Endothelial cell of umbilical vein (primary cell): ENCODE measurements around the gene ACO2. TPM values are rescaled to one million over a fixed set of nuclear protein-coding genes. Genes with fewer than 3 reads are reported as not detected.

ENCODE experiments used
- BruUV-seq: library from RNA; stranded (reverse); fragments of 400-500 nt; replicated peaks from 2 replicates; lab custom pipeline; 2021; lab: Mats Ljungman, UMichigan
- CTCF ChIA-PET: fragments of 300-600, 350-600 bp; sonication (Branson Sonifier 250); formaldehyde crosslinking; loops from one replicate; lab custom pipeline; 2021; ENCODE audit warnings: antibody characterized with exemption, inconsistent platforms; lab: Charles Lee
- POLR2A ChIA-PET: fragments of 300-600, 350-600 bp; sonication (Branson Sonifier 250); formaldehyde crosslinking; loops from one replicate; lab custom pipeline; 2021; ENCODE audit warnings: antibody characterized with exemption, inconsistent platforms; lab: Charles Lee
- DNase-seq: peaks from one replicate; pipeline ENCODE4 v3.0.0-alpha.2; 2011; ENCODE audit warnings: low read depth, low spot score
- FAIRE-seq: peaks from 2 replicates; lab custom pipeline; 2011; peaks lifted over from hg19 to GRCh38; lab: Jason Lieb, UNC
- H2AFZ ChIP-seq: 2 replicates; pipeline ENCODE4 v1.6.0; 2012; ENCODE audit warnings: low read depth, low read length, control low read depth, inconsistent platforms
- H3K27ac ChIP-seq: 2 replicates; pipeline ENCODE4 v1.5.1; 2011; ENCODE audit warnings: low read depth, mild to moderate bottlenecking, control low read depth, low read length, moderate library complexity; ENCODE audit not compliant: insufficient read depth
- H3K27me3 ChIP-seq, 2 experiments: 2 replicates each; pipeline versions ENCODE4 v1.6.0 to v1.6.1; 2011; ENCODE audit warnings: low read length in 2 of 2, mixed read lengths in 1 of 2; ENCODE audit not compliant: control insufficient read depth in 2 of 2, insufficient read depth in 2 of 2
- H3K36me3 ChIP-seq, 2 experiments: 2 replicates in 1 of 2; 3 replicates in 1 of 2; pipeline ENCODE4 v1.5.1; 2011; ENCODE audit warnings: low read length in 2 of 2, mild to moderate bottlenecking in 1 of 2, moderate library complexity in 1 of 2; ENCODE audit not compliant: control insufficient read depth in 2 of 2, insufficient read depth in 2 of 2; ENCODE audit errors: extremely low read depth in 1 of 2
- H3K4me1 ChIP-seq: 3 replicates; pipeline ENCODE4 v1.5.1; 2011; ENCODE audit warnings: mild to moderate bottlenecking, low read length; ENCODE audit not compliant: control insufficient read depth, insufficient read depth; ENCODE audit errors: extremely low read depth
- H3K4me2 ChIP-seq: 2 replicates; pipeline ENCODE4 v1.6.1; 2011; ENCODE audit warnings: low read length, control low read depth, mixed read lengths; ENCODE audit not compliant: insufficient read depth
- H3K4me3 ChIP-seq, 3 experiments: fragments of 200-600 bp in 1 of 3; sonication (generic), shearing (Covaris generic) in 1 of 3; replicated peaks in 1 of 3; 2 replicates each; pipeline ENCODE4 v1.5.1; 2011 to 2016; ENCODE audit warnings: control low read depth in 3 of 3, low read length in 3 of 3, mild to moderate bottlenecking in 2 of 3, inconsistent platforms in 1 of 3, low read depth in 1 of 3, moderate library complexity in 1 of 3; ENCODE audit not compliant: insufficient read depth in 1 of 3
- H3K79me2 ChIP-seq: 2 replicates; pipeline ENCODE4 v1.6.0; 2012; ENCODE audit warnings: low read length, inconsistent platforms; ENCODE audit not compliant: control insufficient read depth, insufficient read depth
- H3K9ac ChIP-seq: replicated peaks from 2 replicates; pipeline ENCODE3; 2011; ENCODE audit warnings: low read length, control low read depth; ENCODE audit not compliant: insufficient read depth; ENCODE audit errors: extremely low read depth
- H3K9me1 ChIP-seq: replicated peaks from 3 replicates; pipeline ENCODE4 v1.6.0; 2011; ENCODE audit warnings: mild to moderate bottlenecking, low read length; ENCODE audit not compliant: control insufficient read depth, insufficient read depth; ENCODE audit errors: extremely low read depth
- H3K9me3 ChIP-seq: replicated peaks from 2 replicates; pipeline ENCODE4 v1.5.1; 2012; ENCODE audit warnings: low read length, inconsistent platforms; ENCODE audit not compliant: control insufficient read depth, insufficient read depth
- H4K20me1 ChIP-seq: replicated peaks from 2 replicates; pipeline ENCODE3; 2011; ENCODE audit warnings: mild to moderate bottlenecking, low read length; ENCODE audit not compliant: control insufficient read depth, insufficient read depth; ENCODE audit errors: extremely low read depth
- CTCF ChIP-seq, 2 donors: IDR thresholded peaks; 1 replicate in 1 of 2; 2 replicates in 1 of 2; pipeline ENCODE4 v1.5.1; 2011; ENCODE audit warnings: low read length in 2 of 2, mild to moderate bottlenecking in 2 of 2, moderate library complexity in 2 of 2, control low read depth in 1 of 2, inconsistent platforms in 1 of 2, low read depth in 1 of 2; ENCODE audit not compliant: insufficient read depth in 1 of 2; ENCODE audit errors: extremely low read depth in 1 of 2
- EZH2 ChIP-seq: IDR thresholded peaks from 2 replicates; pipeline ENCODE4 v1.6.1; 2012; ENCODE audit warnings: borderline replicate concordance, low read depth, mild to moderate bottlenecking, moderate library complexity, low read length, inconsistent platforms; ENCODE audit not compliant: severe bottlenecking
- FOS ChIP-seq: IDR thresholded peaks from 2 replicates; pipeline ENCODE4 v1.6.1; 2011; ENCODE audit warnings: mild to moderate bottlenecking, low read length, moderate library complexity, borderline replicate concordance; ENCODE audit not compliant: insufficient read depth
- GATA2 ChIP-seq: IDR thresholded peaks from 2 replicates; pipeline ENCODE4 v1.7.0; 2011; ENCODE audit warnings: low read depth, mild to moderate bottlenecking, moderate library complexity, mixed read lengths, low read length; ENCODE audit not compliant: insufficient read length, insufficient read depth
- JUN ChIP-seq: IDR thresholded peaks from 2 replicates; pipeline ENCODE4 v1.6.1; 2011; ENCODE audit warnings: borderline replicate concordance, low read depth; ENCODE audit not compliant: insufficient read length, insufficient read depth
- MAX ChIP-seq: IDR thresholded peaks from 2 replicates; pipeline ENCODE4 v1.6.1; 2011; ENCODE audit not compliant: insufficient read depth, insufficient read length
- MYC ChIP-seq: IDR thresholded peaks from one replicate; pipeline ENCODE4 v1.6.1; 2011; ENCODE audit warnings: mild to moderate bottlenecking, low read depth, low read length
- POLR2A ChIP-seq: IDR thresholded peaks from 2 replicates; pipeline ENCODE4 v1.6.1; 2012; ENCODE audit warnings: low read depth, mild to moderate bottlenecking, control low read depth, low read length
- POLR2AphosphoS5 ChIP-seq: IDR thresholded peaks from 2 replicates; pipeline ENCODE4 v1.6.1; 2012; ENCODE audit warnings: low read depth, mild to moderate bottlenecking, control low read depth, low read length, moderate library complexity; ENCODE audit not compliant: insufficient read depth
- dilution Hi-C: fragments of 300-500 bp; cut with MboI; formaldehyde crosslinking; loops from one replicate; pipeline ENCODE4 v1.15.0; 2019; ENCODE audit warnings: low sequenced_read_pairs; ENCODE audit not compliant: extremely low pct_ligation_motif_present
- intact Hi-C: fragments of 100-400 bp; cut with micrococcal nuclease; formaldehyde crosslinking; loops from one replicate; pipeline ENCODE4 v1.10.0; 2022
- polyA plus RNA-seq, 4 experiments: library from polyadenylated mRNA; depleted of rRNA in 3 of 4; stranded (reverse) in 3 of 4; unstranded in 1 of 4; fragments of >200 nt; gene quantifications; 2 replicates each; pipeline versions ENCODE4 v1.2.1 to v1.2.3, GENCODE V29; 2011 to 2012; ENCODE audit warnings: missing spikeins in 1 of 4
- total RNA-seq: library from RNA; stranded (reverse); gene quantifications from 2 replicates; pipeline ENCODE4 v1.2.3, GENCODE V29; 2021

The ACO2 gene
- total and polyA plus RNA-seq, 2 donors (not counting 3 experiments of a cell fraction or from before 2014, with no cell fraction given) = 63.8 to 79.7 TPM

- peak overlapping the region; percentile 83 for H3K27ac ChIP-seq
- H4K20me1 ChIP-seq = peaks cover 4% of the 10 kb centered on the region
- FAIRE-seq (no peak), DNase-seq (peak; percentile 6)
- ChIA-PET CTCF (interaction anchor here (0.9 to 1.9 kb wide), 9 partner anchors 9 to 81 kb away, joined by 3 to 18 read pairs (median 4); partner anchors contain the start of gene PHF5A), POLR2A (interaction anchor here (1.0 to 2.3 kb wide), 6 partner anchors 9 to 65 kb away, joined by 3 to 11 read pairs (median 4); partner anchors contain the start of genes ACO2, PHF5A and TEF)
- H2AFZ ChIP-seq = peak overlapping the region; percentile 6
- H3K79me2 ChIP-seq = peaks cover 51% of the 10 kb centered on the region
- H3K9me1 ChIP-seq = no peaks in the 10 kb centered on the region
- no peaks in the 10 kb centered on the region for H3K9me3 ChIP-seq
- dilution Hi-C loops = no loop called here
- no peaks in the 10 kb centered on the region for H3K27me3 ChIP-seq
- peak overlapping the region; percentile 92 for H3K4me2 ChIP-seq
- H3K36me3 ChIP-seq = no peaks in the 10 kb centered on the region
- intact Hi-C loops = no loop called here
- H3K4me1 ChIP-seq = peaks cover 4% of the 10 kb centered on the region
- H3K9ac ChIP-seq = peak overlapping the region; percentile 89
- peak overlapping the region; percentile 95 to 100 (median 96) for H3K4me3 ChIP-seq
- TF ChIP-seq JUN = no peak
- TF ChIP-seq POLR2AphosphoS5 = no peak
- no peak for TF ChIP-seq CTCF (IDR thresholded peaks at IDR 0.05; ENCODE audit: extremely low read depth in 1 of 2, insufficient read depth in 1 of 2, low read depth in 1 of 2, low read length in 2 of 2)
- no peak for TF ChIP-seq GATA2
- no peak for TF ChIP-seq EZH2
- no peak for TF ChIP-seq POLR2A
- no peak for TF ChIP-seq MAX
- no peak for TF ChIP-seq MYC
- TF ChIP-seq FOS = no peak
- BruUV-seq = TSS peak; percentile 21
These were observed 22.8 kb upstream of the ACO2 start for GRCh38 chr22:41446057-41446501.
